ENCODE data around the gene RTN4RL1.
A peak's percentile ranks its signal among the peaks of the same experiment; 100 is the strongest.

Gene RTN4RL1, protein sequence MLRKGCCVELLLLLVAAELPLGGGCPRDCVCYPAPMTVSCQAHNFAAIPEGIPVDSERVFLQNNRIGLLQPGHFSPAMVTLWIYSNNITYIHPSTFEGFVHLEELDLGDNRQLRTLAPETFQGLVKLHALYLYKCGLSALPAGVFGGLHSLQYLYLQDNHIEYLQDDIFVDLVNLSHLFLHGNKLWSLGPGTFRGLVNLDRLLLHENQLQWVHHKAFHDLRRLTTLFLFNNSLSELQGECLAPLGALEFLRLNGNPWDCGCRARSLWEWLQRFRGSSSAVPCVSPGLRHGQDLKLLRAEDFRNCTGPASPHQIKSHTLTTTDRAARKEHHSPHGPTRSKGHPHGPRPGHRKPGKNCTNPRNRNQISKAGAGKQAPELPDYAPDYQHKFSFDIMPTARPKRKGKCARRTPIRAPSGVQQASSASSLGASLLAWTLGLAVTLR

DNA sequence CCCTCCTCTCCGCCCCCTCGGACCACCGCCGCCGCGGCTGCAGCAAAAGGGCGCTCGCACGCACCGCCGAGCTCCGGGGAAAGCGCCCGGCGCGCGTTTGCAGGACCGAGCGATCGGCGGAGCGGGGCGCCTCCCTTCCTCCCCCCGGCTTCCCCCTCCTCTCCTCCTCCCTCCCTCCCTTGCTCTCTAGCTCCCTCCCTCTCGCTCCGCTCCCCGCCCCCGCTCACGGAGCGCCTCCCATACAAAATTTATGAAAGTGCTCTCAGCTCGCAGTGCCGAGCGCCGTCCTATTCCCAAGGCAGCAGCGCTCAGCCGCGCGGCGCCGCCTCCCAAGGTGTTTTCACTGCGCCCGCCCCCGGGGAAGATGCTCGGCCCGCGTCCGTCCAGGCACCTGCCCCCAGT, at the start of gene RTN4RL1:
Gene RTN4RL1, minus strand, starts transcription at position 115 of the 402 bp plus-strand sequence. CDS start 469 bp downstream, outside the sequence.
- TF ChIP-seq CTCF (IDR thresholded peaks at IDR 0.05; ENCODE audit: low read depth, low read length, poor library complexity, severe bottlenecking): no peak
- no peak for TF ChIP-seq EZH2phosphoT487 (IDR thresholded peaks at IDR 0.05; ENCODE audit: borderline replicate concordance, low read length)
- no peaks in the 10 kb centered on the region for H4K20me1 ChIP-seq (ENCODE audit: control insufficient read depth, insufficient read depth, low read depth, low read length)
- H3K9me2 ChIP-seq (replicated peaks; ENCODE audit: control insufficient read depth, low read length): no peaks in the 10 kb centered on the region

GRCh38 chr17:2074919-2075318, 49.8 kb upstream of the RTN4RL1 start:
- H3K4me3 ChIP-seq (ENCODE audit: low read length): no peak overlapping the region
- no peak overlapping the region for H3K27ac ChIP-seq (ENCODE audit: low read depth, low read length)
- TF ChIP-seq CTCF (IDR thresholded peaks at IDR 0.05; ENCODE audit: low read depth, low read length, poor library complexity, severe bottlenecking) (no peak), EZH2phosphoT487 (IDR thresholded peaks at IDR 0.05; ENCODE audit: borderline replicate concordance, low read length) (no peak)

More for the DNA sequence above, at the start of gene RTN4RL1:
- Histone ChIP-seq H3K4me1 (ENCODE audit: control insufficient read depth, low read length) (peaks cover 14% of the 10 kb centered on the region), H3K27me3 (ENCODE audit: control insufficient read depth, low read length) (peaks cover 58% of the 10 kb centered on the region), H3K4me3 (ENCODE audit: low read length) (peak within 1 kb of the TSS; percentile 26; the same call in 1 of the 2 replicates), H3K36me3 (ENCODE audit: control insufficient read depth, low read length) (no peaks in the 10 kb centered on the region), H3K4me2 (ENCODE audit: low read length) (peak within 1 kb of the TSS; percentile 53), H3K79me2 (ENCODE audit: control insufficient read depth, low read length) (peaks cover 1% of the 10 kb centered on the region; the same call in 1 of the 2 replicates), H3K27ac (ENCODE audit: low read depth, low read length) (no peak within 1 kb of the TSS), H3K9me3 (ENCODE audit: control insufficient read depth, insufficient read depth, low read length) (no peaks in the 10 kb centered on the region), H3F3A (ENCODE audit: control insufficient read depth, insufficient read depth) (no peaks in the 10 kb centered on the region)

GRCh38 chr17:2071455-2072281, 46.5 kb upstream of the RTN4RL1 start:
- Histone ChIP-seq H4K20me1 (ENCODE audit: control insufficient read depth, insufficient read depth, low read depth, low read length) (no peaks in the 10 kb centered on the region), H3K4me2 (ENCODE audit: low read length) (no peak overlapping the region), H3K4me1 (ENCODE audit: control insufficient read depth, low read length) (0 out of 2 replicates have a peak, but pooled peaks cover 3% of the 10 kb centered on the region), H3K27me3 (ENCODE audit: control insufficient read depth, low read length) (no peaks in the 10 kb centered on the region), H3K36me3 (ENCODE audit: control insufficient read depth, low read length) (peaks cover 5% of the 10 kb centered on the region; the same call in 1 of the 2 replicates), H3K27ac (ENCODE audit: low read depth, low read length) (no peak overlapping the region), H3K79me2 (ENCODE audit: control insufficient read depth, low read length) (no peaks in the 10 kb centered on the region), H3K9me2 (replicated peaks; ENCODE audit: control insufficient read depth, low read length) (no peaks in the 10 kb centered on the region), H3K9me3 (ENCODE audit: control insufficient read depth, insufficient read depth, low read length) (no peaks in the 10 kb centered on the region), H3K4me3 (ENCODE audit: low read length) (no peak overlapping the region), H3F3A (ENCODE audit: control insufficient read depth, insufficient read depth) (peaks cover 4% of the 10 kb centered on the region; the same call in 1 of the 2 replicates)
- no peak for TF ChIP-seq CTCF (IDR thresholded peaks at IDR 0.05; ENCODE audit: low read depth, low read length, poor library complexity, severe bottlenecking)
- TF ChIP-seq EZH2phosphoT487 (IDR thresholded peaks at IDR 0.05; ENCODE audit: borderline replicate concordance, low read length): no peak

More at GRCh38 chr17:2074919-2075318, 49.8 kb upstream of the RTN4RL1 start:
- Histone ChIP-seq H3K4me1 (ENCODE audit: control insufficient read depth, low read length) (no peaks in the 10 kb centered on the region), H3K79me2 (ENCODE audit: control insufficient read depth, low read length) (no peaks in the 10 kb centered on the region), H3K9me2 (replicated peaks; ENCODE audit: control insufficient read depth, low read length) (no peaks in the 10 kb centered on the region), H3F3A (ENCODE audit: control insufficient read depth, insufficient read depth) (peaks cover 4% of the 10 kb centered on the region; the same call in 1 of the 2 replicates), H3K4me2 (ENCODE audit: low read length) (no peak overlapping the region), H3K27me3 (ENCODE audit: control insufficient read depth, low read length) (no peaks in the 10 kb centered on the region), H4K20me1 (ENCODE audit: control insufficient read depth, insufficient read depth, low read depth, low read length) (no peaks in the 10 kb centered on the region), H3K9me3 (ENCODE audit: control insufficient read depth, insufficient read depth, low read length) (no peaks in the 10 kb centered on the region), H3K36me3 (ENCODE audit: control insufficient read depth, low read length) (peaks cover 8% of the 10 kb centered on the region)
